ENCODE results near the gene CCN6. TPM values are rescaled to one million over a fixed set of nuclear protein-coding genes. Genes with fewer than 3 reads are reported as not detected.
A peak's percentile ranks its signal among the peaks of the same experiment; 100 is the strongest.

CCN6 gene
- total RNA-seq, 1 donor from 2014 or later = not detected

GRCh38 chr6:112029045-112029822 lies 24.7 kb upstream of the CCN6 start:
- ChIA-PET POLR2A (interaction anchor here (0.6 kb wide), 1 partner anchor 1613 kb away, joined by 3 read pairs; no protein-coding TSS in a partner anchor), CTCF (interaction anchor here (1.3 to 4.0 kb wide), 4 partner anchors 11 to 319 kb away, joined by 3 to 24 read pairs (median 10); no protein-coding TSS in a partner anchor)
- no peak overlapping the region for H3K27ac Mint-ChIP-seq

GRCh38 chr6:112030206-112030960 lies 23.5 kb upstream of the CCN6 start:
- CTCF ChIA-PET = interaction anchor here (2.0 kb wide), 1 partner anchor 10 kb away, joined by 4 read pairs; no protein-coding TSS in a partner anchor
- TF ChIP-seq CTCF (IDR thresholded peaks at IDR 0.05) = no peak
- ATAC-seq (ENCODE audit: low read depth) (no peak), DNase-seq (no peak)
- Mint-ChIP-seq H3K27me3 (peaks cover 3% of the 10 kb centered on the region), H3K36me3 (ENCODE audit: low read depth) (no peaks in the 10 kb centered on the region), H3K9me3 (no peaks in the 10 kb centered on the region), H3K27ac (no peak overlapping the region), H3K4me3 (no peak overlapping the region), H3K4me1 (peaks cover 16% of the 10 kb centered on the region)
- intact Hi-C loops (cut with micrococcal nuclease) = no loop called here
- POLR2A ChIA-PET = no interaction called here

More at GRCh38 chr6:112029045-112029822, 24.7 kb upstream of the CCN6 start:
- peaks cover 6% of the 10 kb centered on the region for H3K9me3 Mint-ChIP-seq
- TF ChIP-seq CTCF (IDR thresholded peaks at IDR 0.05) = peak; percentile 25
- H3K27me3 Mint-ChIP-seq = peaks cover 3% of the 10 kb centered on the region
- peak; percentile 33 for DNase-seq
- no peak for ATAC-seq (ENCODE audit: low read depth)
- intact Hi-C loops (cut with micrococcal nuclease) = loop anchor here (1.0 kb wide), 2 partner anchors 225 to 319 kb away; no protein-coding TSS in a partner anchor
- H3K4me3 Mint-ChIP-seq = no peak overlapping the region
- no peaks in the 10 kb centered on the region for H3K36me3 Mint-ChIP-seq (ENCODE audit: low read depth)
- peaks cover 16% of the 10 kb centered on the region for H3K4me1 Mint-ChIP-seq

- Mint-ChIP-seq H3K9me3 (no peaks in the 10 kb centered on the region), H3K27me3 (peaks cover 3% of the 10 kb centered on the region), H3K4me1 (peaks cover 16% of the 10 kb centered on the region), H3K36me3 (ENCODE audit: low read depth) (no peaks in the 10 kb centered on the region), H3K27ac (no peak overlapping the region), H3K4me3 (no peak overlapping the region)
- ChIA-PET POLR2A (no interaction called here), CTCF (interaction anchor here (2.0 kb wide), 1 partner anchor 10 kb away, joined by 4 read pairs; no protein-coding TSS in a partner anchor)
- no peak for DNase-seq
- intact Hi-C loops (cut with micrococcal nuclease) = no loop called here
- TF ChIP-seq CTCF (IDR thresholded peaks at IDR 0.05) = no peak
- ATAC-seq (ENCODE audit: low read depth) = no peak
Observed at GRCh38 chr6:112030961-112031660, 22.8 kb upstream of the CCN6 start.

- Mint-ChIP-seq H3K36me3 (ENCODE audit: low read depth) (no peaks in the 10 kb centered on the region), H3K27ac (no peak overlapping the region), H3K9me3 (no peaks in the 10 kb centered on the region), H3K4me1 (peaks cover 16% of the 10 kb centered on the region), H3K4me3 (no peak overlapping the region), H3K27me3 (peaks cover 3% of the 10 kb centered on the region)
- DNase-seq (no peak), ATAC-seq (ENCODE audit: low read depth) (no peak)
- intact Hi-C loops (cut with micrococcal nuclease) = no loop called here
- ChIA-PET CTCF (interaction anchor here (0.8 to 2.0 kb wide), 2 partner anchors 9 to 324 kb away, joined by 3 to 4 read pairs; no protein-coding TSS in a partner anchor), POLR2A (no interaction called here)
- TF ChIP-seq CTCF (IDR thresholded peaks at IDR 0.05) = no peak
Observed at GRCh38 chr6:112031960-112032359, 21.9 kb upstream of the CCN6 start.
